Measurements from ENCODE around the gene PRKN.

The PRKN gene

GRCh38 chr6:161747506-161747905 is 980.1 kb downstream of the PRKN start:
- DNase-seq (ENCODE audit: extremely low spot score) = no peak
- ChIA-PET CTCF (interaction anchor here (0.6 kb wide), 1 partner anchor 809 kb away, joined by 3 read pairs; no protein-coding TSS in a partner anchor), POLR2A (no interaction called here)

GRCh38 chr6:161745594-161746141 is 981.9 kb downstream of the PRKN start:
- TF ChIP-seq PKNOX1 (IDR thresholded peaks at IDR 0.05) (no peak), SUZ12 (IDR thresholded peaks at IDR 0.05) (no peak), LEF1 (IDR thresholded peaks at IDR 0.05; ENCODE audit: borderline replicate concordance) (no peak), NFRKB (IDR thresholded peaks at IDR 0.05) (no peak), ARNT (IDR thresholded peaks at IDR 0.05) (no peak)
- CTCF ChIA-PET = no interaction called here
- no peak for DNase-seq (ENCODE audit: extremely low spot score)
- POLR2A ChIA-PET = no interaction called here

More at GRCh38 chr6:161747506-161747905, 980.1 kb downstream of the PRKN start:
- no peak for TF ChIP-seq ZNF384 (IDR thresholded peaks at IDR 0.05)
- no peak for TF ChIP-seq L3MBTL2 (conservative IDR thresholded peaks at IDR 0.05)
- no peak for TF ChIP-seq HDGF (IDR thresholded peaks at IDR 0.05; ENCODE audit: borderline replicate concordance)
- no peak for TF ChIP-seq TARDBP (IDR thresholded peaks at IDR 0.05)
- TF ChIP-seq FOXK2 (IDR thresholded peaks at IDR 0.05) = no peak
- no peak for TF ChIP-seq CTBP1 (IDR thresholded peaks at IDR 0.05; ENCODE audit: borderline replicate concordance)
- no peak for TF ChIP-seq ELF4 (IDR thresholded peaks at IDR 0.05)
- no peak for TF ChIP-seq FOXM1 (IDR thresholded peaks at IDR 0.05; ENCODE audit: borderline replicate concordance)

GRCh38 chr6:161745128-161745527 is 982.4 kb downstream of the PRKN start:
- TF ChIP-seq PKNOX1 (IDR thresholded peaks at IDR 0.05) = no peak
- no peak for TF ChIP-seq HDGF (IDR thresholded peaks at IDR 0.05; ENCODE audit: borderline replicate concordance)
- TF ChIP-seq TARDBP (IDR thresholded peaks at IDR 0.05) = no peak
- no peak for TF ChIP-seq SP1 (IDR thresholded peaks at IDR 0.05)
- no peak for TF ChIP-seq ARNT (IDR thresholded peaks at IDR 0.05)
- ChIA-PET POLR2A (no interaction called here), CTCF (no interaction called here)
- DNase-seq (ENCODE audit: extremely low spot score) = no peak

- POLR2A ChIA-PET = no interaction called here
- CTCF ChIA-PET = interaction anchor here (0.6 kb wide), 2 partner anchors 15 to 1423 kb away, joined by 3 to 10 read pairs; no protein-coding TSS in a partner anchor
- TF ChIP-seq ZNF384 (IDR thresholded peaks at IDR 0.05) (no peak), LEF1 (IDR thresholded peaks at IDR 0.05; ENCODE audit: borderline replicate concordance) (no peak), NFRKB (IDR thresholded peaks at IDR 0.05) (no peak), SUZ12 (IDR thresholded peaks at IDR 0.05) (no peak), TARDBP (IDR thresholded peaks at IDR 0.05) (no peak), ARNT (IDR thresholded peaks at IDR 0.05) (no peak), HDGF (IDR thresholded peaks at IDR 0.05; ENCODE audit: borderline replicate concordance) (no peak), ELF4 (IDR thresholded peaks at IDR 0.05) (no peak), FOXK2 (IDR thresholded peaks at IDR 0.05) (no peak), PKNOX1 (IDR thresholded peaks at IDR 0.05) (no peak), FOXM1 (IDR thresholded peaks at IDR 0.05; ENCODE audit: borderline replicate concordance) (no peak), SP1 (IDR thresholded peaks at IDR 0.05) (no peak), L3MBTL2 (conservative IDR thresholded peaks at IDR 0.05) (no peak), FOXA1 (IDR thresholded peaks at IDR 0.05) (no peak), BHLHE40 (IDR thresholded peaks at IDR 0.05; ENCODE audit: borderline replicate concordance) (no peak), CTBP1 (IDR thresholded peaks at IDR 0.05; ENCODE audit: borderline replicate concordance) (no peak)
- no peak for DNase-seq (ENCODE audit: extremely low spot score)
Measured at GRCh38 chr6:161744211-161745067, 983.1 kb downstream of the PRKN start.

GRCh38 chr6:161743509-161744178 is 983.9 kb downstream of the PRKN start:
- TF ChIP-seq CTBP1 (IDR thresholded peaks at IDR 0.05; ENCODE audit: borderline replicate concordance) (no peak), FOXK2 (IDR thresholded peaks at IDR 0.05) (no peak), BHLHE40 (IDR thresholded peaks at IDR 0.05; ENCODE audit: borderline replicate concordance) (no peak), PKNOX1 (IDR thresholded peaks at IDR 0.05) (no peak), FOXM1 (IDR thresholded peaks at IDR 0.05; ENCODE audit: borderline replicate concordance) (no peak), ELF4 (IDR thresholded peaks at IDR 0.05) (no peak), SP1 (IDR thresholded peaks at IDR 0.05) (no peak), ARNT (IDR thresholded peaks at IDR 0.05) (no peak), NFRKB (IDR thresholded peaks at IDR 0.05) (no peak), SUZ12 (IDR thresholded peaks at IDR 0.05) (no peak), FOXA1 (IDR thresholded peaks at IDR 0.05) (no peak), HDGF (IDR thresholded peaks at IDR 0.05; ENCODE audit: borderline replicate concordance) (no peak), LEF1 (IDR thresholded peaks at IDR 0.05; ENCODE audit: borderline replicate concordance) (no peak), L3MBTL2 (conservative IDR thresholded peaks at IDR 0.05) (no peak), ZNF384 (IDR thresholded peaks at IDR 0.05) (no peak), TARDBP (IDR thresholded peaks at IDR 0.05) (no peak)
- ChIA-PET CTCF (interaction anchor here (0.6 kb wide), 2 partner anchors 16 to 1424 kb away, joined by 3 to 10 read pairs; no protein-coding TSS in a partner anchor), POLR2A (no interaction called here)
- DNase-seq (ENCODE audit: extremely low spot score) = no peak

Measured in HEK293T (cell line).